ENCODE data around the gene OXER1. TPM values are rescaled to one million over a fixed set of nuclear protein-coding genes. Genes with fewer than 3 reads are reported as not detected.

The OXER1 gene
- total and polyA plus RNA-seq, 2 of the 13 experiments (the other 11 are each of a cell fraction or from before 2014, with no cell fraction given) = 8.0 to 9.0 TPM

- Histone ChIP-seq H3K27ac (ENCODE audit: extremely low read length, insufficient read depth, low read length) (no peak overlapping the region), H3K9me3 (ENCODE audit: low read length) (no peaks in the 10 kb centered on the region), H3K27me3 (ENCODE audit: control insufficient read depth in 1 of 2, insufficient read depth in 2 of 2, low read length in 2 of 2) (no peaks in the 10 kb centered on the region; a peak in 1 of 5 replicates), H3K4me2 (ENCODE audit: low read depth, low read length) (peak overlapping the region; percentile 19; the same call in 1 of the 2 replicates), H4K20me1 (ENCODE audit: insufficient read depth, low read length) (no peaks in the 10 kb centered on the region), H3K4me1 (ENCODE audit: insufficient read depth, low read length) (peaks cover 24% of the 10 kb centered on the region), H3K9ac (ENCODE audit: insufficient read depth, low read depth, low read length) (no peak overlapping the region), H3K79me2 (ENCODE audit: insufficient read depth, low read length) (no peaks in the 10 kb centered on the region), H3K4me3 (replicated peaks in 1 of 3; ENCODE audit: insufficient read depth in 1 of 3, low read depth in 2 of 3, low read length in 3 of 3) (no peak overlapping the region), H2AFZ (ENCODE audit: low read length) (no peak overlapping the region), H3K36me3 (replicated peaks in 1 of 2; ENCODE audit: control insufficient read depth in 1 of 2, insufficient read depth in 2 of 2, low read length in 2 of 2) (no peaks in the 10 kb centered on the region)
- ChIA-PET POLR2A (interaction anchor here (1.0 to 2.3 kb wide), 2 partner anchors 10 to 16 kb away, joined by 3 to 40 read pairs; partner anchors contain the start of gene HAAO), CTCF (ENCODE audit: low intra/inter-chr PET ratio, low total read pairs) (no interaction called here)
- whole genome bisulfite sequencing (ENCODE audit: low lambda C conversion rate) = 14% methylated on average over 3 of the region's 3 CpGs
- TF ChIP-seq ZNF652 (CRISPR knock-in tag; IDR thresholded peaks at IDR 0.05; ENCODE audit: borderline replicate concordance, low read depth) (no peak), CEBPB (IDR thresholded peaks at IDR 0.05; ENCODE audit: borderline replicate concordance, low read depth, low read length) (peak; percentile 89), POLR2A (IDR thresholded peaks at IDR 0.05; ENCODE audit: insufficient read depth in 1 of 2, low read depth in 2 of 2, low read length in 2 of 2) (0 out of 4 replicates have a peak, but pooled peaks of 1 of the 2 experiments have one; percentile 15), LCORL (IDR thresholded peaks at IDR 0.05) (no peak), LCORL (CRISPR knock-in tag; IDR thresholded peaks at IDR 0.05) (0 out of 2 replicates have a peak, but pooled peaks have one; percentile 15), CEBPG (CRISPR knock-in tag; IDR thresholded peaks at IDR 0.05) (peak; percentile 69), SALL1 (CRISPR knock-in tag; IDR thresholded peaks at IDR 0.05) (peak; percentile 29; the same call in 1 of the 2 replicates), RARA (CRISPR knock-in tag; IDR thresholded peaks at IDR 0.05) (0 out of 2 replicates have a peak, but pooled peaks have one; percentile 44), ZNF644 (CRISPR knock-in tag; IDR thresholded peaks at IDR 0.05; ENCODE audit: low read depth) (0 out of 2 replicates have a peak, but pooled peaks have one; percentile 45), FOXA3 (CRISPR knock-in tag; IDR thresholded peaks at IDR 0.05) (peak; percentile 30; the same call in 1 of the 2 replicates), IRF2 (CRISPR knock-in tag; IDR thresholded peaks at IDR 0.05) (no peak), GATAD2A (CRISPR knock-in tag; IDR thresholded peaks at IDR 0.05) (0 out of 2 replicates have a peak, but pooled peaks have one; percentile 50), SIN3B (IDR thresholded peaks at IDR 0.05; ENCODE audit: low read length) (no peak)
- TF ChIP-seq, protein P1, sequence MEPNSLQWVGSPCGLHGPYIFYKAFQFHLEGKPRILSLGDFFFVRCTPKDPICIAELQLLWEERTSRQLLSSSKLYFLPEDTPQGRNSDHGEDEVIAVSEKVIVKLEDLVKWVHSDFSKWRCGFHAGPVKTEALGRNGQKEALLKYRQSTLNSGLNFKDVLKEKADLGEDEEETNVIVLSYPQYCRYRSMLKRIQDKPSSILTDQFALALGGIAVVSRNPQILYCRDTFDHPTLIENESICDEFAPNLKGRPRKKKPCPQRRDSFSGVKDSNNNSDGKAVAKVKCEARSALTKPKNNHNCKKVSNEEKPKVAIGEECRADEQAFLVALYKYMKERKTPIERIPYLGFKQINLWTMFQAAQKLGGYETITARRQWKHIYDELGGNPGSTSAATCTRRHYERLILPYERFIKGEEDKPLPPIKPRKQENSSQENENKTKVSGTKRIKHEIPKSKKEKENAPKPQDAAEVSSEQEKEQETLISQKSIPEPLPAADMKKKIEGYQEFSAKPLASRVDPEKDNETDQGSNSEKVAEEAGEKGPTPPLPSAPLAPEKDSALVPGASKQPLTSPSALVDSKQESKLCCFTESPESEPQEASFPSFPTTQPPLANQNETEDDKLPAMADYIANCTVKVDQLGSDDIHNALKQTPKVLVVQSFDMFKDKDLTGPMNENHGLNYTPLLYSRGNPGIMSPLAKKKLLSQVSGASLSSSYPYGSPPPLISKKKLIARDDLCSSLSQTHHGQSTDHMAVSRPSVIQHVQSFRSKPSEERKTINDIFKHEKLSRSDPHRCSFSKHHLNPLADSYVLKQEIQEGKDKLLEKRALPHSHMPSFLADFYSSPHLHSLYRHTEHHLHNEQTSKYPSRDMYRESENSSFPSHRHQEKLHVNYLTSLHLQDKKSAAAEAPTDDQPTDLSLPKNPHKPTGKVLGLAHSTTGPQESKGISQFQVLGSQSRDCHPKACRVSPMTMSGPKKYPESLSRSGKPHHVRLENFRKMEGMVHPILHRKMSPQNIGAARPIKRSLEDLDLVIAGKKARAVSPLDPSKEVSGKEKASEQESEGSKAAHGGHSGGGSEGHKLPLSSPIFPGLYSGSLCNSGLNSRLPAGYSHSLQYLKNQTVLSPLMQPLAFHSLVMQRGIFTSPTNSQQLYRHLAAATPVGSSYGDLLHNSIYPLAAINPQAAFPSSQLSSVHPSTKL (CRISPR knock-in tag; IDR thresholded peaks at IDR 0.05) = peak; percentile 53; the same call in 1 of the 2 replicates
- TF ChIP-seq, protein P2, sequence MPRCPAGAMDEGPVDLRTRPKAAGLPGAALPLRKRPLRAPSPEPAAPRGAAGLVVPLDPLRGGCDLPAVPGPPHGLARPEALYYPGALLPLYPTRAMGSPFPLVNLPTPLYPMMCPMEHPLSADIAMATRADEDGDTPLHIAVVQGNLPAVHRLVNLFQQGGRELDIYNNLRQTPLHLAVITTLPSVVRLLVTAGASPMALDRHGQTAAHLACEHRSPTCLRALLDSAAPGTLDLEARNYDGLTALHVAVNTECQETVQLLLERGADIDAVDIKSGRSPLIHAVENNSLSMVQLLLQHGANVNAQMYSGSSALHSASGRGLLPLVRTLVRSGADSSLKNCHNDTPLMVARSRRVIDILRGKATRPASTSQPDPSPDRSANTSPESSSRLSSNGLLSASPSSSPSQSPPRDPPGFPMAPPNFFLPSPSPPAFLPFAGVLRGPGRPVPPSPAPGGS (CRISPR knock-in tag; IDR thresholded peaks at IDR 0.05) = 0 out of 2 replicates have a peak, but pooled peaks have one; percentile 20
- TF ChIP-seq, protein P3, sequence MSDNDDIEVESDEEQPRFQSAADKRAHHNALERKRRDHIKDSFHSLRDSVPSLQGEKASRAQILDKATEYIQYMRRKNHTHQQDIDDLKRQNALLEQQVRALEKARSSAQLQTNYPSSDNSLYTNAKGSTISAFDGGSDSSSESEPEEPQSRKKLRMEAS (IDR thresholded peaks at IDR 0.05) = peak; percentile 29; the same call in 1 of the 2 replicates
- BruUV-seq (replicated peaks) = no TSS peak
- DNase-seq (ENCODE audit: low spot score) (no peak), ATAC-seq (peak; percentile 55), FAIRE-seq (peak; percentile 49)
- in situ Hi-C loops (cut with HindIII; ENCODE audit: extremely low pct_ligation_motif_present, low pct_unique_long_range_greater_than_20kb) = no loop called here
- intact Hi-C loops (cut with micrococcal nuclease; ENCODE audit: unreplicated experiment) = loop anchor here (1.0 kb wide), 1 partner anchor 10 kb away; no protein-coding TSS in a partner anchor
These were observed 40.4 kb upstream of the OXER1 start for GRCh38 chr2:42804338-42804737.
